SHP77 (cell line): ENCODE data around the gene NUP188.
A peak's percentile ranks its signal among the peaks of the same experiment; 100 is the strongest.
"Not testable (repeated sequence)": the region's sequence is repeated elsewhere in the genome, so short reads cannot be mapped to it uniquely, and the experiment has no call there.

Experiments used
- DNase-seq, 2 experiments: peaks; one replicate each; lab custom pipeline; 2025; lab: John Stamatoyannopoulos, UW

The NUP188 gene

GRCh38 chr9:128945798-128946501 lies 1.5 kb upstream of the NUP188 start:
- no peak for DNase-seq

GRCh38 chr9:128946571-128947276 lies 775 bp upstream of the NUP188 start:
- DNase-seq: peak; percentile 8 to 11

- DNase-seq: no peak
Measured at GRCh38 chr9:128947277-128947526, 297 bp upstream of the NUP188 start.

- not testable (repeated sequence) for DNase-seq
Measured at GRCh38 chr9:128961403-128961802, 13.9 kb downstream of the NUP188 start.

- no peak for DNase-seq
Measured at GRCh38 chr9:128969491-128969890, 22.0 kb downstream of the NUP188 start.

GRCh38 chr9:128972956-128973355 lies 25.5 kb downstream of the NUP188 start:
- DNase-seq: no peak

DNA sequence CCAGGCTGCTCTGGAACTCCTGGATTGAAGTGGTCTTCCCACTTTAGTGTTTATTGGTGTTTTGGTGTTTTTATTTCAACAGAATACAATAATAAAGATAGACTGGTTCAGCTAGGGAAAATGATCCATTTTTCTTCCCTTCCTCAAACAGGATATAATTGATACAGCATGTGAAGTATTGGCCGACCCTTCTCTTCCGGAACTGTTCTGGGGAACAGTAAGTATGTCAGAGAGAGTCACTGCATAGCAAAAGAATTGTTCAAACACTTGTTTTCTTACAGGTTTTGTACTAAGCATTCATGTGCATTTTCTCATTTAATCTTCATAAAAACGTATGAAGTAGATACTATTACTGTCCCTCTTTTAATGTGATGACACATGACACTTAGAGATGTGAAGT lies 31.6 kb downstream of the NUP188 start:
- no peak for DNase-seq

- DNase-seq: no peak
Measured at GRCh38 chr9:128983536-128983935, 36.0 kb downstream of the NUP188 start.

DNA sequence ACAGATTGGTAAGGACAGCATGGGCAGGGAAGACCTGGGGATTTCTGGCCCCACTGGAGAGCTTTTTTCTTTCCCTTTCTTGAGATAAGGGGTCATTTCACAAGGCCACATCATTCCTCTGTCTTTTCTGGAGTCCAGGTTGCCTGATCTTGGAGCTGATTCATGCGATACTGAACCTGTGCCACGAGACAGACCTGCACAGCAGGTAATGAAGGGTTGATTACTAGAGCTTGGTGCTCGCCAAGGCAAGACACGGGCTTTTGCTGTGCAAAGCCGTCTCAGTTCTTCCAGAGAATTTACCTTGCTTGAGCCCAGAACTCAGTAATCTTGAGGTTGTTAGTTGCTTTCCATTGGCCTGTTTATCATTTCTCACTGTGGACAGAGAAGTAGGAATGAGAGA lies 39.2 kb downstream of the NUP188 start:
- DNase-seq: no peak

- no peak for DNase-seq
Measured at GRCh38 chr9:128987805-128988204, 40.3 kb downstream of the NUP188 start.

DNA sequence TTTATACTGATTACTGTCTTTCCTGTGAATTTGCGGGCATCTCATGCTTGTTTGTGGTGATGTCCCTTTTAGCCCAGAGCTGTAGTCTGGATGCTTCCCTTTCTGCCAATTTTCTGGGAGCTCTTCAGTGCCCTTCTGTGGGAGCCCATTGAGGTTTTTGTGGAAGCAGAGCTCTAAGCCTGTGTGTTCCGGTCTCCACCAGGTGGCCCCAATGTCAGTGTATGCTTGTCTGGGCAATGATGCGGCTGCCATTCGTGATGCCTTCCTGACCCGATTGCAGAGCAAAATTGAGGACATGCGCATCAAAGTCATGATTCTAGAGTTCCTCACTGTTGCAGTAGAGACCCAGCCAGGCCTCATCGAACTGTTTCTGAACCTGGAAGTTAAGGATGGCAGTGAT lies 45.5 kb downstream of the NUP188 start:
- no peak for DNase-seq

- no peak for DNase-seq
Measured at GRCh38 chr9:128995791-128996190, 48.3 kb downstream of the NUP188 start.

GRCh38 chr9:128998462-128998861 lies 51.0 kb downstream of the NUP188 start:
- no peak for DNase-seq

DNA sequence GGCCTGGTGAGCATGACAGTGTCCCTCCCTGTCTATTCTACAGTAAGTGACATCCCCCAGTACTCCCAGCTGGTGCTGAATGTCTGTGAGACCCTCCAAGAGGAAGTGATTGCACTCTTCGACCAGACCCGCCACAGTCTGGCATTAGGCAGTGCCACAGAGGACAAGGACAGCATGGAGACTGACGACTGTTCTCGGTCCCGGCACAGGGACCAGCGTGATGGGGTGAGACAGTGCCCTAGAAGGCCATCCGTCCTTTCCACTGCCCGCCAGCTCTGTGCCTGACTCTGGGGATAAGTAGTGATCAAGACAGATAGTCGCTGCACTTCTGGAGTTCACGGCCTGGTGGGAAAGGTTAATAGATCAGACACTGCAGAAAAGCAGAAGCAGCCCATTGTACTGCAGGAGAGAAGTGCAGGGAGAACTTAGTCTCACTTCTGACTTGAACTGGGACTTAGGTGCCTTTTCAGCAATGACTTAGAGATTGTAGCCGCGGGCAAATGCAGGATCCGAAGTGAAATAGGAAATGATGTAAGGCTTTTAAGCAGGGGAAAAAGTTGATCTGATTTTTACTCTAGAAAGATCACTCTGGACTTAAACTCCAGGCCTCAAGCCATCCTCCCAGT lies 52.2 kb downstream of the NUP188 start:
- DNase-seq: no peak

DNA sequence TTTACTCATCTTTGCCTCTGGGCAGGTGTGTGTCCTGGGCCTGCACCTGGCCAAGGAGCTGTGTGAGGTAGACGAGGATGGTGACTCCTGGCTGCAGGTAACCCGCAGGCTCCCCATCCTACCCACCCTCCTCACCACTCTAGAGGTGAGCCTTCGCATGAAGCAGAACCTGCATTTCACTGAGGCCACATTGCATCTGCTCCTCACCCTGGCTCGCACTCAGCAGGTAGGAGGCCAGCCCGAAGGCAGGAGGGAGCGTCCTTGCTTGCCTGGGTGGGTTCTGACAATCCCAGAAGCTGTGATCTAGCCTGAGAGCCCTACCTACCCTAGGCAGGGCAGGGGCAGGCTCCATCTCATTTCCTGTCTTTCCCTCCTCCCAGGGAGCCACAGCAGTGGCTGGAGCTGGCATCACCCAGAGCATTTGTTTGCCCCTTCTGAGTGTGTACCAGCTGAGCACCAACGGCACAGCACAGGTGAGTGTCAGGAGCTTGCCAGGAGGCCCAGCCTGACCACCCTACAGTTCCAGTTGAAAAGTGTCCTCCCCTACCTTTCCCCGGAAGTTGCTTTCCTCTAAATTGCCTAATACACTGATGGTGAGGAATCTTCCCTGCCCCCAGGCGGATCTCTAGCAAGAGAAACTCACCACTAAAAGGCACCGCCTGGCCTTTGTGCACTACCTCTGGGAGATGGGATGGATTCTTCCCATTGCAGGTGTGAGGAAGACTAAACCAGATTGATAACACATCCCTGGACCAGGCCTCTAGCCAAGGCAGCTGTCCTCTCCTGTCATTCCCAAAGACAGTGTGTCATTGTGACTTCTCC lies 54.2 kb downstream of the NUP188 start:
- DNase-seq: no peak

GRCh38 chr9:129002992-129003391 lies 55.5 kb downstream of the NUP188 start:
- DNase-seq: no peak

GRCh38 chr9:129004173-129004572 lies 56.7 kb downstream of the NUP188 start:
- DNase-seq: not testable (repeated sequence)

GRCh38 chr9:129005336-129005997 lies 58.0 kb downstream of the NUP188 start:
- no peak for DNase-seq

DNA sequence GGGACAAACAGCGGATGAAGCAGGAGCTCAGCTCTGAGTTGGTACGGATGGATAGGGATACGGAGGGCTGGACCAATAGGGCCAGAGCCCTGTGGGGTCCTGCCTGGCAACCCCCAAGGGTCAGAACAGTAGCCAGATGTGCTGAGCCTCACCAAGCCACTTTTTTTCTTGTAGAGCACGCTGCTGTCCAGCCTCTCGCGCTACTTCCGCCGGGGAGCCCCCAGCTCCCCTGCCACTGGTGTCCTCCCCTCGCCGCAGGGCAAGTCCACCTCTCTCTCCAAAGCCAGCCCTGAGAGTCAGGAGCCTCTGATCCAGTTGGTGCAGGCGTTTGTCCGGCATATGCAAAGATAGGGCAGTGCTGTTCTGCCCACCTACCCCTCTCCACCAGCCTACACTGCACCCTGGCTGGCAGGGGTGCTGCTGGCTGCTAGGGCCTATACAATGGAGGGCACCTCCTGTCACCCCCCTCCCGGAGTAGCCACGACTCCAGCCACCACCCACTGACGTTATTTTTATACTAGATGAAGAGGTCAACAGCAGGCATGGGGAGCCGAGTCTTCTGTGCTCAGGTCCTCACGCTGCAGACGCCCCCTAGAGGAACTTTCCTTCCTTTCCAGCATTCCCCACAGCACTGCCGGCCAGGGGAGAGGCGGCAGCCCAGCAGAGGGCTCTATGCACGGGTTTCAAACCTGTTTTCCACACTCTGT lies 59.0 kb downstream of the NUP188 start:
- peak; percentile 57 to 72 for DNase-seq

- DNase-seq: no peak
Measured at GRCh38 chr9:129007035-129007765, 59.7 kb downstream of the NUP188 start.
